HepG2 (cell line): ENCODE measurements around the gene ROMO1. TPM values are rescaled to one million over a fixed set of nuclear protein-coding genes. Genes with fewer than 3 reads are reported as not detected.
A peak's percentile ranks its signal among the peaks of the same experiment; 100 is the strongest.

Experiments
- CC2D1A ChIP-seq: sonication (generic); formaldehyde crosslinking; IDR thresholded peaks from 2 replicates; pipeline ENCODE4 v1.8.1; 2023; ENCODE audit warnings: mild to moderate bottlenecking, missing genetic modification reagents
- EED ChIP-seq: sonication (generic); formaldehyde crosslinking; IDR thresholded peaks from 2 replicates; pipeline ENCODE4 v1.5.0; 2020; ENCODE audit warnings: mild to moderate bottlenecking, missing genetic modification reagents
- EP300 ChIP-seq, 3 experiments: sonication (generic) in 1 of 3; formaldehyde crosslinking in 1 of 3; IDR thresholded peaks; 2 replicates each; pipeline versions ENCODE4 v1.5.1 to v1.6.1; 2011 to 2020; ENCODE audit warnings: low read depth in 2 of 3, low read length in 2 of 3, borderline replicate concordance in 1 of 3, improper control_type of control experiment in 1 of 3, mild to moderate bottlenecking in 1 of 3, missing genetic modification reagents in 1 of 3, moderate library complexity in 1 of 3
- ETV5 ChIP-seq: IDR thresholded peaks from 2 replicates; pipeline ENCODE4 v1.6.1; 2018; ENCODE audit warnings: missing biosample characterization, missing genetic modification reagents, inconsistent platforms, borderline replicate concordance
- HNRNPK ChIP-seq: fragments of 200-400 bp; formaldehyde crosslinking; IDR thresholded peaks from 2 replicates; pipeline ENCODE4 v1.6.1; 2018; ENCODE audit warnings: low read length, low read depth, moderate library complexity, mild to moderate bottlenecking; ENCODE audit not compliant: poor library complexity, severe bottlenecking
- RARG ChIP-seq: sonication (generic); formaldehyde crosslinking; IDR thresholded peaks from 2 replicates; pipeline ENCODE4 v1.4.0; 2020; ENCODE audit warnings: low read depth, mild to moderate bottlenecking, missing genetic modification reagents
- RXRA ChIP-seq: sonication (generic); formaldehyde crosslinking; IDR thresholded peaks from 2 replicates; pipeline ENCODE4 v1.5.1; 2020; ENCODE audit warnings: missing genetic modification reagents
- SIX1 ChIP-seq: sonication (generic); formaldehyde crosslinking; IDR thresholded peaks from 2 replicates; pipeline ENCODE4 v1.4.0; 2020; ENCODE audit warnings: missing genetic modification reagents, borderline replicate concordance
- TCF7L2 ChIP-seq: IDR thresholded peaks from 2 replicates; pipeline ENCODE4 v1.6.1; 2011; ENCODE audit warnings: mild to moderate bottlenecking, low read depth, low read length, moderate library complexity
- YY1 ChIP-seq: IDR thresholded peaks from 2 replicates; pipeline ENCODE4 v1.6.1; 2011; ENCODE audit warnings: low read length, low read depth, moderate library complexity, mild to moderate bottlenecking; ENCODE audit not compliant: insufficient read depth, insufficient replicate concordance
- ZFP41 ChIP-seq: sonication (generic); formaldehyde crosslinking; IDR thresholded peaks from 2 replicates; pipeline ENCODE4 v1.4.0; 2020; ENCODE audit warnings: mild to moderate bottlenecking, missing genetic modification reagents, borderline replicate concordance
- ZNF20 ChIP-seq: sonication (generic); formaldehyde crosslinking; IDR thresholded peaks from 2 replicates; pipeline ENCODE4 v1.4.0; 2020; ENCODE audit warnings: mild to moderate bottlenecking, moderate library complexity, missing genetic modification reagents
- ZNF224 ChIP-seq: sonication (generic); formaldehyde crosslinking; IDR thresholded peaks from 2 replicates; pipeline ENCODE4 v1.5.0; 2020; ENCODE audit warnings: mild to moderate bottlenecking, missing genetic modification reagents
- ZNF333 ChIP-seq: sonication (generic); formaldehyde crosslinking; IDR thresholded peaks from 2 replicates; pipeline ENCODE4 v1.4.0; 2020; ENCODE audit warnings: mild to moderate bottlenecking, missing genetic modification reagents, borderline replicate concordance
- ZNF598 ChIP-seq: sonication (generic); formaldehyde crosslinking; IDR thresholded peaks from 2 replicates; pipeline ENCODE4 v1.5.1; 2020; ENCODE audit warnings: mild to moderate bottlenecking, missing genetic modification reagents, borderline replicate concordance
- ZNF615 ChIP-seq: sonication (generic); formaldehyde crosslinking; IDR thresholded peaks from 2 replicates; pipeline ENCODE4 v1.5.0; 2020; ENCODE audit warnings: mild to moderate bottlenecking, missing genetic modification reagents, borderline replicate concordance
- ZNF724P ChIP-seq: sonication (generic); formaldehyde crosslinking; IDR thresholded peaks from 2 replicates; pipeline ENCODE4 v1.8.0; 2022; ENCODE audit warnings: missing genetic modification reagents, borderline replicate concordance
- ZNF839 ChIP-seq: sonication (generic); formaldehyde crosslinking; IDR thresholded peaks from 2 replicates; pipeline ENCODE4 v1.4.0; 2020; ENCODE audit warnings: missing genetic modification reagents, mild to moderate bottlenecking, borderline replicate concordance
- ZNF841 ChIP-seq: sonication (generic); formaldehyde crosslinking; IDR thresholded peaks from 2 replicates; pipeline ENCODE4 v1.8.1; 2023; ENCODE audit warnings: missing genetic modification reagents, borderline replicate concordance
- polyA plus RNA-seq, 8 experiments: library from polyadenylated mRNA; depleted of rRNA in 3 of 8; stranded (reverse) in 7 of 8; unstranded in 1 of 8; fragments of >200 nt; fragmentation: Illumina TruSeq in 4 of 8; extraction: Trizol in 4 of 8; gene quantifications; 2 replicates each; pipeline versions ENCODE4 v1.2.1 to v1.2.3, GENCODE V29; 2011 to 2016; ENCODE audit warnings: low read depth in 4 of 8, missing spikeins in 1 of 8, mixed read lengths in 1 of 8; ENCODE audit not compliant: insufficient read depth in 1 of 8
- total RNA-seq, 5 experiments: library from RNA; depleted of rRNA; stranded (reverse); fragments of >200 nt; fragmentation: Illumina TruSeq; extraction: Trizol; gene quantifications; 2 replicates each; pipeline ENCODE4 v1.2.3, GENCODE V29; 2016; ENCODE audit warnings: low read depth in 1 of 5
- TF ChIP-seq, protein P1 (sequence below): IDR thresholded peaks from 2 replicates; pipeline ENCODE4 v1.6.1; 2016; ENCODE audit warnings: low read depth, control low read depth
- TF ChIP-seq, protein P2 (sequence below): sonication (generic); formaldehyde crosslinking; IDR thresholded peaks from 2 replicates; pipeline ENCODE4 v1.4.0; 2020; ENCODE audit warnings: missing genetic modification reagents, mild to moderate bottlenecking, borderline replicate concordance
- TF ChIP-seq, protein P3 (sequence below): sonication (generic); formaldehyde crosslinking; IDR thresholded peaks from 2 replicates; pipeline ENCODE4 v1.4.0; 2020; ENCODE audit warnings: missing genetic modification reagents
- TF ChIP-seq, protein P4 (sequence below): sonication (generic); formaldehyde crosslinking; IDR thresholded peaks from 2 replicates; pipeline ENCODE4 v1.8.1; 2023; ENCODE audit warnings: mild to moderate bottlenecking, missing genetic modification reagents

The ROMO1 gene
- total and polyA plus RNA-seq, 2 of the 13 experiments (the other 11 are each of a cell fraction or from before 2014, with no cell fraction given) = 636 to 755 TPM

DNA sequence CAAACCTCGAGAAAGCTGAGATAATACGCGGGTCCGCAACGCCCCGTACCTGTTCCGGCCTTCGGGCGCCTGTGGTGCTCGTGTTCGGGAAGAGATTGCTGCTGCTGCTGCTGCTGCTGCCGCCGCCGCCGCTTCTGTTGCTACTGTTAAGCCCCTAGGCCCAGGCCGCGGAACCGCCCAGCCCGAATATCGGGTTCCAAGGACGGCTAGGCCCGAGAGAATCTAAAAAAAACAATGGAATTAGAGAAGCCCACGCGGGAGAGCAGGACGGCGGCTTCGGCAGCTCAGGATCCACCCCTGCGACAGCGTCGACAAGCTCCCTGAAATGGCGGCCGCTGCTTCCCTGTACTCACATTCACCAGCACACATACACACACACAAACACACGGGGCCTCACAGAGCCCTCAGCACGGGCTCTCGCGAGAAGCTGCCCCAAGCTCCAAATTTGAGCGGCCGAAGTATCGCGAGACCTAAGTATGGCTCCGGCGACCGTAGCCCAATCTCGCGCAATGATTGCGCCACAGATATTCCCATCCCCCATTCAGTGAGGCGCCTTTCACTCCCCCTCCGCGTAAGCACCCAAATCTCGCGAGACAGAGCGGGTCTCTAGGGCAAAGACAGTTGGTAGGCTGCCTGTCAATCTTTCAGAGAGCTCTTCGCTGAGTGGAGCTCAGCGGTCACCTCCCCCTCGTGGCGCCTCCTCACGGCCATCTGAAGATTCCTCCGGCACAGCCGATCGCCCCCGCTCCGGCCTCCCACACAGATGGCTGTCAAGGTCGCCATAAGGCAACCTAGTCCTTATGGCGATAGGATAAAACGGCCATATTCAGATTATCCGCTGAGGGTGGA is 42.9 kb downstream of the ROMO1 start, which contains the start of gene RBM39 (continued):
- TF ChIP-seq, protein P1, sequence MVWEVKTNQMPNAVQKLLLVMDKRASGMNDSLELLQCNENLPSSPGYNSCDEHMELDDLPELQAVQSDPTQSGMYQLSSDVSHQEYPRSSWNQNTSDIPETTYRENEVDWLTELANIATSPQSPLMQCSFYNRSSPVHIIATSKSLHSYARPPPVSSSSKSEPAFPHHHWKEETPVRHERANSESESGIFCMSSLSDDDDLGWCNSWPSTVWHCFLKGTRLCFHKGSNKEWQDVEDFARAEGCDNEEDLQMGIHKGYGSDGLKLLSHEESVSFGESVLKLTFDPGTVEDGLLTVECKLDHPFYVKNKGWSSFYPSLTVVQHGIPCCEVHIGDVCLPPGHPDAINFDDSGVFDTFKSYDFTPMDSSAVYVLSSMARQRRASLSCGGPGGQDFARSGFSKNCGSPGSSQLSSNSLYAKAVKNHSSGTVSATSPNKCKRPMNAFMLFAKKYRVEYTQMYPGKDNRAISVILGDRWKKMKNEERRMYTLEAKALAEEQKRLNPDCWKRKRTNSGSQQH (CRISPR knock-in tag) = peak; percentile 83
- TF ChIP-seq RARG (peak; percentile 96), TCF7L2 (no peak), RXRA (CRISPR knock-in tag) (peak; percentile 96), ZNF841 (CRISPR knock-in tag) (no peak; the same call in 1 of the 2 replicates), HNRNPK (no peak), ZNF333 (CRISPR knock-in tag) (peak; percentile 58; the same call in 1 of the 2 replicates), EED (CRISPR knock-in tag) (peak; percentile 96; the same call in 1 of the 2 replicates), ZNF20 (CRISPR knock-in tag) (no peak), ZNF724P (peak; percentile 98; the same call in 1 of the 2 replicates), EP300 (IDR thresholded peaks at IDR 0.05; ENCODE audit: low read depth in 2 of 2, low read length in 2 of 2) (peak; percentile 83 to 87), EP300 (CRISPR knock-in tag; IDR thresholded peaks at IDR 0.05; ENCODE audit: borderline replicate concordance) (peak; percentile 86), ZNF839 (peak; percentile 89), YY1 (peak; percentile 96), ETV5 (CRISPR knock-in tag) (peak; percentile 67), ZFP41 (peak; percentile 94), SIX1 (CRISPR knock-in tag) (peak; percentile 40), ZNF615 (CRISPR knock-in tag) (peak; percentile 97; the same call in 1 of the 2 replicates), ZNF224 (CRISPR knock-in tag) (peak; percentile 13), CC2D1A (no peak; the same call in 1 of the 2 replicates), ZNF598 (CRISPR knock-in tag) (peak; percentile 90; the same call in 1 of the 2 replicates)
- TF ChIP-seq, protein P2, sequence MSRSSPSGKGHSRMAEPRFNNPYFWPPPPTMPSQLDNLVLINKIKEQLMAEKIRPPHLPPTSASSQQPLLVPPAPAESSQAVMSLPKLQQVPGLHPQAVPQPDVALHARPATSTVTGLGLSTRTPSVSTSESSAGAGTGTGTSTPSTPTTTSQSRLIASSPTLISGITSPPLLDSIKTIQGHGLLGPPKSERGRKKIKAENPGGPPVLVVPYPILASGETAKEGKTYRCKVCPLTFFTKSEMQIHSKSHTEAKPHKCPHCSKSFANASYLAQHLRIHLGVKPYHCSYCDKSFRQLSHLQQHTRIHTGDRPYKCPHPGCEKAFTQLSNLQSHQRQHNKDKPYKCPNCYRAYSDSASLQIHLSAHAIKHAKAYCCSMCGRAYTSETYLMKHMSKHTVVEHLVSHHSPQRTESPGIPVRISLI = peak; percentile 64
- TF ChIP-seq, protein P3, sequence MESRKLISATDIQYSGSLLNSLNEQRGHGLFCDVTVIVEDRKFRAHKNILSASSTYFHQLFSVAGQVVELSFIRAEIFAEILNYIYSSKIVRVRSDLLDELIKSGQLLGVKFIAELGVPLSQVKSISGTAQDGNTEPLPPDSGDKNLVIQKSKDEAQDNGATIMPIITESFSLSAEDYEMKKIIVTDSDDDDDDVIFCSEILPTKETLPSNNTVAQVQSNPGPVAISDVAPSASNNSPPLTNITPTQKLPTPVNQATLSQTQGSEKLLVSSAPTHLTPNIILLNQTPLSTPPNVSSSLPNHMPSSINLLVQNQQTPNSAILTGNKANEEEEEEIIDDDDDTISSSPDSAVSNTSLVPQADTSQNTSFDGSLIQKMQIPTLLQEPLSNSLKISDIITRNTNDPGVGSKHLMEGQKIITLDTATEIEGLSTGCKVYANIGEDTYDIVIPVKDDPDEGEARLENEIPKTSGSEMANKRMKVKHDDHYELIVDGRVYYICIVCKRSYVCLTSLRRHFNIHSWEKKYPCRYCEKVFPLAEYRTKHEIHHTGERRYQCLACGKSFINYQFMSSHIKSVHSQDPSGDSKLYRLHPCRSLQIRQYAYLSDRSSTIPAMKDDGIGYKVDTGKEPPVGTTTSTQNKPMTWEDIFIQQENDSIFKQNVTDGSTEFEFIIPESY (CRISPR knock-in tag) = peak; percentile 72
- TF ChIP-seq, protein P4, sequence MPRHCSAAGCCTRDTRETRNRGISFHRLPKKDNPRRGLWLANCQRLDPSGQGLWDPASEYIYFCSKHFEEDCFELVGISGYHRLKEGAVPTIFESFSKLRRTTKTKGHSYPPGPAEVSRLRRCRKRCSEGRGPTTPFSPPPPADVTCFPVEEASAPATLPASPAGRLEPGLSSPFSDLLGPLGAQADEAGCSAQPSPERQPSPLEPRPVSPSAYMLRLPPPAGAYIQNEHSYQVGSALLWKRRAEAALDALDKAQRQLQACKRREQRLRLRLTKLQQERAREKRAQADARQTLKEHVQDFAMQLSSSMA = peak; percentile 84
